ENCODE results near the gene MIA. TPM values are rescaled to one million over a fixed set of nuclear protein-coding genes. Genes with fewer than 3 reads are reported as not detected.
A peak's percentile ranks its signal among the peaks of the same experiment; 100 is the strongest.

Gene MIA
- total RNA-seq, 4 donors from 2014 or later: 2.1 to 4.1 (median 2.7) TPM

DNA sequence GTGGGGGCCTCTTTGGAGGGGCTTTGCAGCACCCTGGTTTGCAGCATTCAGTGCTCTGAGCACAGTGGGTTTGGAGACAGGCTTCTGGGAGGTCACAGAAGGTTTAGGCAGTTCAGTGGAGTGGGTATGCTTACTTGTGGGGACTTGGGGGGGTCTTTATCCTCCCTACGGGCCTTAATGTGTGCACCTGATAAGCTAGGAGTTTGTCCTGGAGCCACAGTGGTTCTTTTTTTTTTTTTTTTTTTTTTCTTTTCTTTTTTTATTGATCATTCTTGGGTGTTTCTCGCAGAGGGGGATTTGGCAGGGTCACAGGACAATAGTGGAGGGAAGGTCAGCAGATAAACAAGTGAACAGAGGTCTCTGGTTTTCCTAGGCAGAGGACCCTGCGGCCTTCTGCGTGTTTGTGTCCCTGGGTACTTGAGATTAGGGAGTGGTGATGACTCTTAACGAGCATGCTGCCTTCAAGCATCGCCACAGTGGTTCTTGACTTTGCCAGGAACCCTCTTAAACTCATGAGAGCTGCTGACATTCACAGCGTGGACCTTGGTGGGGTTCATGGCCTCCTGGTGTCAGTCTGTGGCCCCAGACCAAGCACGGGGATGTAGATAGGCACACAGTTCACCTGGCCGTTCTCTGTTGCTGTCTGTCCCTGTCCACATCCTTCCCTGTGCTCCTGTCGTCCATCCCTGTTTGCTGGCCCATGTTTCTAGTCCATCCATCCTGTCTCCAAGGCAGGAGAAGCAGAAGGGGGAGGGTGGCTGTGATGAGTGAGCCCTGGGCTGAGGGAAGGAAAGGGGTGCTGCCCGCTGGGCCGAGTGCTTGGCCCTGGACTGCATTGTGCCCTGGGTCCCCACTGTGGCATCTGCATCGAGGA is 26.3 kb downstream of the MIA start:
- H3K4me3 ChIP-seq: peak overlapping the region; percentile 77 to 99 (median 98)
- peaks cover 5 to 27% (median 20%) of the 10 kb centered on the region in 4 donors for H3K36me3 ChIP-seq
- peaks cover 73 to 80% (median 77%) of the 10 kb centered on the region in 4 donors for H3K4me1 ChIP-seq
- H3K27ac ChIP-seq (replicated peaks in 1 of 4): peak overlapping the region; percentile 95 to 99 (median 96)
- no peak for TF ChIP-seq POLR2A (IDR thresholded peaks at IDR 0.05; ENCODE audit: low read depth)
- TF ChIP-seq EP300 (IDR thresholded peaks at IDR 0.05): no peak
- TF ChIP-seq, protein P1, sequence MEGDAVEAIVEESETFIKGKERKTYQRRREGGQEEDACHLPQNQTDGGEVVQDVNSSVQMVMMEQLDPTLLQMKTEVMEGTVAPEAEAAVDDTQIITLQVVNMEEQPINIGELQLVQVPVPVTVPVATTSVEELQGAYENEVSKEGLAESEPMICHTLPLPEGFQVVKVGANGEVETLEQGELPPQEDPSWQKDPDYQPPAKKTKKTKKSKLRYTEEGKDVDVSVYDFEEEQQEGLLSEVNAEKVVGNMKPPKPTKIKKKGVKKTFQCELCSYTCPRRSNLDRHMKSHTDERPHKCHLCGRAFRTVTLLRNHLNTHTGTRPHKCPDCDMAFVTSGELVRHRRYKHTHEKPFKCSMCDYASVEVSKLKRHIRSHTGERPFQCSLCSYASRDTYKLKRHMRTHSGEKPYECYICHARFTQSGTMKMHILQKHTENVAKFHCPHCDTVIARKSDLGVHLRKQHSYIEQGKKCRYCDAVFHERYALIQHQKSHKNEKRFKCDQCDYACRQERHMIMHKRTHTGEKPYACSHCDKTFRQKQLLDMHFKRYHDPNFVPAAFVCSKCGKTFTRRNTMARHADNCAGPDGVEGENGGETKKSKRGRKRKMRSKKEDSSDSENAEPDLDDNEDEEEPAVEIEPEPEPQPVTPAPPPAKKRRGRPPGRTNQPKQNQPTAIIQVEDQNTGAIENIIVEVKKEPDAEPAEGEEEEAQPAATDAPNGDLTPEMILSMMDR (IDR thresholded peaks at IDR 0.05): no peak
- TF ChIP-seq POLR2AphosphoS5 (IDR thresholded peaks at IDR 0.05): no peak
- WGBS: 47% methylated on average over 12 of the region's 13 CpGs
- intact Hi-C loops (cut with DNase I): loop anchor here (5.0 kb wide), 1 partner anchor 139 kb away; no protein-coding TSS in a partner anchor
- H3K9me3 ChIP-seq: no peaks in the 10 kb centered on the region
- DNase-seq (ENCODE audit: extremely low spot score): no peak
- H3K27me3 ChIP-seq: no peaks in the 10 kb centered on the region

DNA sequence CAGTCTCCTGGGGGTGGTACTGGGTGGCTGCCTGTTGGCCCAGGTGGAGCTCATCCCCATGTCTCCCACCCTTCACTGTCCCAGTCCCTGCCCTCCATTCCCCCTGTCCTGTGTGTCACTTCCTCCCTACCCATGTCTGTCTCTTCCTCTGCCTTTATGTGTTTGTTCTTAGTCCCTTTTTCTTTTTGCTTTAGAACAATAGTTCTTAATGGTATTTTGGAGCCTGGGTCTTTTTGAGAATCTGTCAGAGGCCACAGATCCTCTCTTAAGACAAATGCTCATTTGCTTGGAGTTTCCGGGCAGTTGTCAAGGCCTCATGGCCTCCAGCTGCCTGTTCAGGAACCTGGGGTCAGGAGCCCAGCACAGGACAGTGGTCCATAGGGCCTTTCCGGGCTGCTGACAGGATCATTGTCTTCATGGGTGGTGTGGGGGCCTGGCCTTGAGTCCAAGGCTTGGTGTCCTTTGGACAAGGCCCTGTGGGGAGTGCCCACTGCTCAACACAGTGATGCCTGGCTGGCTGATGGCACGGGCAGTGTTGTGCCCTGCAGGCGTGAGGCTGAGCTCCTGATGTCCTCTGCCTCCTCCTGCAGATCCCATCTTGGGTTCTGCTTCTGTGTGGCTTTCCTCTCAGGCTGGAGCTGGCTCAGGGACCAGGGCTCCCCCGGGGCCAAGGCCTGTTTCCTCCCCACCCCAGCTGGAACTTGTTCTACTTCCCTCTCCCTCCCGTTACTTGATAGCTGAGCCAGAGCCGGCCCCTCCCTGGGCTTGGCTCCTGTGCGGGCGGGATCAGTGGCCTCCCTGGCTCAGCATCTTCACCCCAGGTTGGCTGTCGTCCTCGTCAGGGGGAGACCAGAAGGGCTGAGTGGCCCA is 27.2 kb downstream of the MIA start:
- Histone ChIP-seq H3K36me3 (peaks cover 10 to 33% (median 24%) of the 10 kb centered on the region in 4 donors), H3K27me3 (no peaks in the 10 kb centered on the region), H3K4me1 (peaks cover 81 to 86% (median 85%) of the 10 kb centered on the region in 4 donors), H3K9me3 (no peaks in the 10 kb centered on the region), H3K4me3 (peak overlapping the region; percentile 27 to 98 (median 62)), H3K27ac (replicated peaks in 1 of 4) (peak overlapping the region; percentile 78 to 99 (median 96))
- intact Hi-C loops (cut with DNase I): loop anchor here (5.0 kb wide), 1 partner anchor 140 kb away; no protein-coding TSS in a partner anchor
- TF ChIP-seq, protein P1 (IDR thresholded peaks at IDR 0.05): no peak
- TF ChIP-seq POLR2AphosphoS5 (IDR thresholded peaks at IDR 0.05): peak; percentile 37 to 39
- DNase-seq (ENCODE audit: extremely low spot score): no peak
- WGBS: 19% methylated on average over 9 of the region's 11 CpGs

DNA sequence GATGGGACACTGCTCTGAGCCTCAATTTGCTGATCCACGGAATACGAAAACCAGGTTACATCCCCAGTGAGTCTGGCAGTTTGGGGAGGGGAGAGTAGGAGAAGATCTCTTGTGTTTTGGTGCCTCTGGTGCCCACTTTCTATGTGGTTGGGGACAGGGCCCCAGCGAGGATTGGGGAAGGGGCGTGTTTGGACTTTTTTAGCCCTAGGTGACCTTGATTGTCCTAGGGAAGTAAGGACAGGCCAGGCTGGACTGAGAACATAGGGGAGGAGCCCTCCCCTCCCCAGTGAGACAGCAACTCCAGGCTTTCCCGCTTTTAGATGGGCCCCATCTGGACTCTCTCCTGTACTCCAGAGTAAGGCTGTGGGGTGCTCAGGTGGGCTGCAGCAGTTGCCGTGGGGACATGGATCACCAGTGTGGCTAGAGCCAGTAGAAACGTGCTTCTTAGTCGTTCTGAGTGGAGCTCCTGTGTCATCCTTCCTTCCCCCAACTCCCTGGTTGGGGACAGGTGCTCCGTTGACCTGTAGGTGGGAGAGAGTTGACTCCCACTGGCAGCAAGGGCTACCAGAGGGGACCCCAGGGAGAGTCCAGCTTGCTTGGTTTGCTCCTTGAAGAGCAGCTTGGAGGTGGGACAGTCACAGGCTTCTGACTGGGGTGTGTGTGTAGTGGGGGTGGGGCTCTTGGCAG is 28.0 kb downstream of the MIA start:
- intact Hi-C loops (cut with DNase I): loop anchor here (5.0 kb wide), 1 partner anchor 141 kb away; no protein-coding TSS in a partner anchor
- Histone ChIP-seq H3K27ac (replicated peaks in 1 of 4) (peak overlapping the region; percentile 78 to 99 (median 96)), H3K4me3 (peak overlapping the region; percentile 27 to 98 (median 62)), H3K27me3 (no peaks in the 10 kb centered on the region), H3K36me3 (peaks cover 10 to 41% (median 32%) of the 10 kb centered on the region in 4 donors), H3K4me1 (peaks cover 84 to 85% (median 84%) of the 10 kb centered on the region in 4 donors), H3K9me3 (no peaks in the 10 kb centered on the region)
- WGBS: 43% methylated on average over 3 of the region's 9 CpGs
- TF ChIP-seq EP300 (IDR thresholded peaks at IDR 0.05): no peak
- TF ChIP-seq, protein P1 (IDR thresholded peaks at IDR 0.05): no peak
- TF ChIP-seq POLR2AphosphoS5 (IDR thresholded peaks at IDR 0.05): peak in 1 of 2 donors; percentile 17
- TF ChIP-seq POLR2A (IDR thresholded peaks at IDR 0.05; ENCODE audit: low read depth): no peak
- DNase-seq (ENCODE audit: extremely low spot score): no peak
